GM21717 (cell line): Measurements from ENCODE around the gene CNTNAP5.

Experiments used
- ATAC-seq: cut with Tn5 transposase; IDR thresholded peaks from one replicate; pipeline ENCODE4 v1.9.1; 2021; ENCODE audit warnings: mild to moderate bottlenecking, moderate library complexity; ENCODE audit not compliant: unreplicated experiment

Gene CNTNAP5

DNA sequence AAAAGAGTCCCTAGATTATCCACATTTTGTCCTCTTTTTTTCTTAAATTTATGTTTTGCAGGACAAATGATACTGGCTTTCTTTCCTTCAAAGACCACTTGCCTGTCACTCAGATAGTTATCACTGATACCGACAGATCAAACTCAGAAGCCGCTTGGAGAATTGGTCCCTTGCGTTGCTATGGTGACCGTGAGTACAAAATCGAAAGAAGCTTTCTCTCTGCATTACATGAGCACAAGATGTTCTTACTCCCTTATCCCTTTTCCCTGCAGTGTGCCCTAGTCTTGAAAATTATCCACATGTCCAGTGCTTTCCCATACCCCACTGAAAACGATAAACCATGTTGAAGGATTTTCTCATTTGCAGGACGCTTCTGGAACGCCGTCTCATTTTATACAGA is 738.5 kb downstream of the CNTNAP5 start:
- no peak for ATAC-seq

DNA sequence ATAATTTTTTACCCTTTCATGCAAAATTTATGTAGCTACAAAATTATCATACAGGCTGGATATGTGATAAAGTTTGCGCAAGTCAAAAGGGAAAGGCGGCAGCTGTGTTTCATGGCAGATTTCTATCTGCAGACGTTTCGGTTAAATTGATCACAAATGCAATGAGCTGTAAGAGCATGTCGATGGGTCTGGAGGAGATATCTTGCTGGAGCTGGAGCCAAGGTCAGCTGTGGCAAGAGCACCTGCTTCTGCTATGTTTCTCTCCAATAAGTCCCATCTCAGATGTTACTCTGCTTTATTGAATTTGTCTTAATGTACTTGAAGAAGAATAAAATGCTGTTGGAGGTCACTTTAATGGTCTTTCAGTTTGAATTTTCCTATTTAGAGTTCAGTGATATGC is 749.7 kb downstream of the CNTNAP5 start:
- no peak for ATAC-seq

DNA sequence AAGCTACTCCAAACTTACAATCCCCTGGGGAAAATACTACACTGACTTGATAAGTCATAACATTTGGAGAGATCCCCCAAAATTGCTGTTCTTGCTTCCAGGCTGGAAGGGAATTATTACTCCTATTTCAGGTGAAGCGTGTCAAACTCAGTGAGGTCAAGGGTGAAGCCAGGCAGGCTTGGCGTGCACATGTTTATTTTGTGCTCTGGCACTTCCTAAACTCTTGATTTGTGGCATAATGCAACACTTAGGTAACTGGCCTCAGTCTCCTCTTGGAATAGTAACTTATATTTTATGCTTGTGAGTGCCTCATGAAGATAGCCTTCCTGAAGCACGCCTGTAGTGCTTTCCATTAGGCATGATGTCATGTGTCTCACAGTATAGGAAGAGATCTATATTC is 751.2 kb downstream of the CNTNAP5 start:
- no peak for ATAC-seq

DNA sequence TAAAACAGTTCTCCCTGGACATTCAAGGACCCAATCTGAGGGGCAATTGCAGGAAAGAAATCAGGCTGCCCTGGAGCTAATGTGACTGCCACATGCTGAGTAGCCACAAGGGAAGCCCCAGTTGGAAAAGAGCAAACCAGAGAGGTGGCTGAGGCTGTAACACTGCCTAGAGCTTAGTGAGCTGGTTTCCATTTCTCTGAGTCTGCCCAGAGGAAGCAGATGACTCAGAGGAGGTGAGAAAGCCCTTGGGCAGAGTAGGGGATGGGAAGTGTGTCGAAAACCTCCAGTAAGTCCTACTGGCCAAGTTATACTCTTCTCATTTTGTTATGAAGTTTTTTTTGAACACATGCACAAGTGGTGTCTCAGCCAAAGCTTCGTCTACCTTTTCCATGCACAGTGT is 753.0 kb downstream of the CNTNAP5 start:
- no peak for ATAC-seq

DNA sequence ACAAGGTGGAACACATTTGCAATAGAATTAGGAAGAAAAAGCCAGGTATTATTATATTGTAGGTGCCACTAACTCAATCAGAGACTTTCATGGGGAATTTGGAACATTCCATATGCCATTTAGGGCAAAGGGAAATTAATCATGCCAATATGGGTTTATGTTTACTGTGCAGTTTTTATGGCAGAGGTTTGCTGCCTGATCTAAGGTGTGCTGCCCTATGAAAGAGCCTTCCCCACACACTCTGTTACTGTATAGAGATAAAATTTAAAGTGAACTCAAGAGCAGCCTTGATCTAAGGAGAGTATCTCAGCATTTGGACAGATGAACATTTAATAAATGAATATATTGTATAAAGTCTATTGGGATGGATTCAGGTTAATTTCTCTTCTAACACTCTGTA is 771.6 kb downstream of the CNTNAP5 start:
- ATAC-seq = no peak

DNA sequence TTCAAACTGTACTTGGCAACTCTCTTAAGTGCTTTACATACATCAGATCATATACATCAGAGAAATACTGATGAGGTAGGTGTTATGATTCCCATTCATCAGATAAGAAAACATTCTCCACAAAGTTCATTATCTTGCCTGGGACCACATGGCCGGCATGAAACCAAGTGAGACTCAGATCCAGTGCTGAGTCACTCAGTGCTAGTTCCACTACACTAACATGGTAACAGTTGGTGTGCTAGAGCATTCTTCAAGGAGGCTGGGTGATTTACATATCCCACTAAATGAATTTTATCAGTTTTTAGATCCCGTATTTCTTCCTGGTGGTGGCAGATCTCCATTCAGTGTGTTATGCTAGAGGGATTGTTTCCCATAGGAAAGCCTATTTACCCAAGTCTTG is 772.0 kb downstream of the CNTNAP5 start:
- ATAC-seq = no peak

DNA sequence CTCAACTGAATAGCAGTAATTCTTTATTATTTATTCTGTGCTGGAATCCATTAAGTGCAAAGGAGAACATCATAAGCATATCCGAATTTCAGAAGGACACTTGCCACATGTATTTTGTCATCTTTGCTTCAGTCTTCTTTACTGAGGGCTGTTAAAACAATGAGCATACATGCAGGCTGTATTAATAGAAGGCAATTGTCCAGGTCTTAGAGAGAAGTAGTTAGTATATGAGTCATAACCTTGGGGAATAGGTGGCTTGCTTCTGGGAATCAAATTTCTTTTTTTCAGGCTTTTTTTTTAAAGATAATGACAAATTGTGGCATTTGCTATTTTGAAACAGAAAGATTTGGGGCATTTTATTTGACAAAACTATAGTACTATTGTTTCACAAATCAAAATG is 773.5 kb downstream of the CNTNAP5 start:
- ATAC-seq = no peak

DNA sequence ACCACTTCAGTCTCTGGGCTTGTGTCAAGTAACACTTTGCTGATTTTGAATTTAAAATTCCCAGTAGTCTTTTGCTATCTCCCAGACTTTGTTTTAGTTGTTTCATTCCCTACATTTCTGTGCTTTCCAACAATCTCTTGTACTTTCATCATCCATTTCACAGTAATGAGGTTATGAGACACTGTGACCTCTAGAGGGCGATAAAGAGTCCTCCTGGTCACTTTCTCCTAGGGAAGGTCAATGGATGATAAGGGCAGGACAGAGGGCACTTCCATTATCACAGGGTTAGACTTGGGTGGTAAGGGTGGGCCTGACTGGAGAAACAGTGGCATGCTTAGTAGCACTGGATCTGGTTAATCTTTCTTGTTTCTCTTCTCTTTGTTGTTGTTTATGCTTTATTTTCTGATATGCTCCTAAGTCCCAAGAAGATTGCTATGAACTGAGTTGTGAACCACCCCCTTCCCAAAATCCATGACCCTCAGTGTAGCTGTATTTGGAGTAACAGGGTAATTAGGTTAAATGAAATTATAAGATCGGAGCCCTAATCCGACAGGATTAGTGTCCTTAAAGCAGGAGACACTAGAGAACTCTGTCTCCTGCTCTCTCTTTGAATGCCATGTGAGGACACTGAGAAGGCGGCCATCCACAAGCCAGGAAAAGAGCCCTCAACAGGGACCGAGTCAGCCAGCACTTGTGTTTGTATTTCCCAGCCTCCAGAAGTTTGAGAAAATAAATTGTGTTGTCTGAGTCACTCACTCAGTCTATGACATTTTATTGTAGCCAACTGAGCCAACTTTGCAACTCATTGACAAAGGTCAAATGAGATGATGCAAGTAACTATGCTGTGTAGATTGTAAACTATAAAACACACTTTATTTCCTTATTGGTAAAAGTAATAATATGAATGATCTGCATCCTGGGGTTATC is 779.2 kb downstream of the CNTNAP5 start:
- ATAC-seq = peak; percentile 80

DNA sequence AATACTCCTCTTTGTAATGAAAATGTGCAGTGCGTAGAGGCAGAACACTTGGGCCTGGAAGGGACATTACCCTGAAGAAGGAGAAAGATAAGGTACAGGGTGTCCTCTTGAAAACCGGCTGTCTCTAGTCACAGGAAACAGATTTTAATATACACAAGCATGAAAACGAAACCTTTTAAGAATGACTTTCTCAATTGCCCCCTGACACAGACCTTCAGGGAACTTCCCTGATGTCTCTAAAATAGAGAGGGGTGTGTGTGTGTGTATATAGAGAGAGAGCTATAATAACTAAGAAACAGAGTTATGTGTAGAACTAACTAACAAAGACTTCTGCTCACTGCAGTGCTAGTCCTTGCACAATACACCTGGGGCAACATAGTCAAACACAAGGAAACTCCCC is 780.0 kb downstream of the CNTNAP5 start:
- peak; percentile 73 for ATAC-seq

DNA sequence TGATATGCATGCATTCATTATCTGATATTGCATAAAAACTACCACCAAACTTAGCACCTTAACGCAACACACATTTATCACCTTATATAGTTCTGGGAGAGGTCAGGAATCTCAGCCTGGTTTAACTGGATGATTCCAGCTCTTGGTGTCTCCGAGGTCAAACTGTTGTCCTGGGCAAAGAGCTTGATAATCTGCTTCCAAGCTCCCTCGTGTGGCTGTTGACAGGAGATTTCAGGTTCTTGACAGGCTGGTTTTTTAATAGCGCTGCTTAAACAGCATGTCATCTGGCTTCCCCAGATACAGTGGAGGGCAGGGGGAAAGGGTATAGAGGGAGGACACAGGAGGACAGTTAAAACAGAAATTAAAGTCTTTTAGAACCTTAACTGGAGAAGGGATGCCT is 785.0 kb downstream of the CNTNAP5 start:
- no peak for ATAC-seq

DNA sequence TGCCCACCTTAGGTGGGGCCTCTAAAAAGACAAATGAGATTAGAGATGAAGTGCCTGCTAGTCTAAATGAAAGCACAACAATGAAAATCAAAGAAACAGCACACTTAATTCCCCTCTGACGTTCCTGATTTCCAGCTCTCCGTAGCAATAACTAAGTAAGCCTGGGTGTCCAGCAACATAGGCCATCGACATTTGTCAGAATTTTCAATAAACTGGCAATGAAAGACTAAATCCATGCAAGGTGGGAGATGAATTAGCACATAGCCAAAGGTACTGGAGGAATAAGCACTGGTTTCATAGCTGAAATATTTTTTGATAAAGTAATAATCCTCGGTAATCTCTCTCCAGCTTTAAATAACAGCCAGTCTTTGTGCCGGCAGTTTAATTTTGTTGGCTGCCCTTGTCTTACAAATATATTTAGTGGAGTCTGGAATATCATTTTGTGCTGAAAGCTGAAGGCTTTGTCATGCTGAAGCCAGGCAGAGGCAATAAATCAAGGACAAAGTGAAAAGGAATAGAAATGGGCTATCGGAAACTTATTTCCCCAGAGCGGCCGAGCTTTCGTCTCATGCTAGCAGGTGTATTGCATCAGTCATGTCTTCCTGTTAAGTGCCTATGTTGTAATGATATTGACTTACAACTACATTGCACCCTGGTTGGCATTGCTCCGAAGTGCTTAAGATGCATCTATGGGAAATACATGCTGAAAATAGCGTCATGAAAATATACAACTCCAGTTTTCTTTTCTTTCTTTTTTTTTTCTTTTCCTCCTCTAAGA is 790.1 kb downstream of the CNTNAP5 start:
- ATAC-seq = no peak

DNA sequence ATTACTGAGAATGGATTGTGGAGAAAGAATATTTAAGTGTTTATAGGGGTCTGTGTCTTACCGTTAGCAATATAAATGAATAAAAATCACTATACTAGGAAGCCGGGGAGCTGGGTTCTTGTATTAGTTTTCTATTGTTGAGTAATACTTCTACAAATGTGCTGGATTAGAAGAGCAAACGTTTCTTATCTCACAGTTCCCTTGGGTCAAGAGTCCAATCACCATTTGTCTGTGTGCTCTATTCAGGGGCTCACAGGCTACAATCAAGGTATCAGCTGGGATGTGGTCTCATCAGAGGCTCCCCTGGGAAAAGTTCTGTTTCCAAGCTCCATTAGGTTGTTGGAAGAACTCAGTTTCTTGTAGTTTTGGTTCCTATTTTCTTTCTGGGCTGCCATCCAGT is 790.9 kb downstream of the CNTNAP5 start:
- ATAC-seq = no peak

DNA sequence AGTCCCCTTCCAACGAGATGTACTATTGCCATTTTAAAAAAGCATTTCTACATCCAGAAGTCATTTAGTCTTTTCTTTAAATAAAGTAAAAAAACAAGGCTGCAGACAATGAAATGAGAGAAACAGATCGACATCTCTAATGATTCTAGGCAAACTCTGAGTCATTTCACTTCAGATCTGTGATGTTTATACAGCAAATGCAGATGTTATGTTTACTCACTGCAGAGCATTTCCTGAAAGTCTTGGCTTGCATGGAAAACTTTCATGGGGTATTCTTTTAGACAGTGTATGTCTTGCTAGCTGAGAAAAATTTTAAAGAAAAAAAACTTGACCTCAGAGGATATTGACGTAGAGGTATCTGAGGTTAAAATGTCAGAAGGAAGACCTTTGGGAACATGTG is 797.4 kb downstream of the CNTNAP5 start:
- no peak for ATAC-seq

DNA sequence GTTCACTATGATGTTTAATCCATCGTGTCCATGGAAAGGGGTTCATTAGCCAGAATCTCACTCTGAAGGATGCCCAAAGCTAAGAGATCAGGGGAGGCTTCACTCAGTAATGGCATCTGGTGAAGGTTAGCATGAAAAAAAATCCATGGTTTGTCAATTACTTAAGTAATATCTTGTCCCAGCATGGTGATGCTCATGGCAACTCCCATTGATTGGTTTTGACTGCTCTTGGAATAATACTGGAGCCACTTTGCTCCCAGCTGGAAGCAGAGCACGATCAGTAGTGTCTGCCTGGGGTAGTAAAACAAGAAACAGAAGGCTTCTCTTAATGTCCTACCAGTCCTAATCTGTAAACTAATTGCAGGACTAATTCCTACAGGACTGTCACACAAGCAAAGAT is 799.4 kb downstream of the CNTNAP5 start:
- ATAC-seq = no peak

DNA sequence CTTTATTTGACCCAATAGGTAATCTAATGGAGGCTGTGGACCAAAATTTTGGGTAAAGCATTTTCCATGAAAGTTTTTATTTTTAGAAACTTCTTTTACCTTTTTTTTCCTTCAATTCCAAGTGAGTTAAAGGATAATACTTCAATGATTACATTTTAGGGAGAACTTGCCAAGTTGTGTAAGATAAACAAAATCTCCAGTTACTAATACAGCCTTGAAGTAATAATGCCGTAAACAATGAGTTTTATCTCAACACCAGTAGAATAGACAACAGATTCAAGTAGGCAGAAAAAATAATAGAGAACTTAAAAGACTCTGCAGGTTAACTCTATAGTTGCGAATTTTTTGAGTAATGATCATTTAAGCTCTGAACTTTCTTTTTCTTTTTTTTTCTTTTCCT is 807.4 kb downstream of the CNTNAP5 start:
- no peak for ATAC-seq

DNA sequence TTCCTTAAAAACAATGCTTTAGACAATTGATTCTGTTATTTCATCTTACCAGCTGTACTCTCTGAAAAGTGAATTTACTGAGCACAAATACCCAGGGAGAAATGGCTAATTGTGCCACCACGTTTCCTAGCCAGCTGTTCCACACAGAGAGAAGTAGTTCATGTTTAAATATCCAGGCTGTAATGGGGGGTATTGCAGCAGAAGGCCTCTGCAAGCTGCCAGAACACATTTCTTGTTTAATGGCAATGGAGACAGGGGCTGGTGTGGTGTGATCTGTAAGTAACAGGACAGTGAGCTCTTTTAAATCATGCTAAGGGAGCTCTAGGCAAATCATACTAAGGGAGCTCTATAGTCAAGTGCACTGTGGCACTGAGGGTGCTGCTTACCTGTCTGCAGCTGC is 809.2 kb downstream of the CNTNAP5 start:
- ATAC-seq = no peak

DNA sequence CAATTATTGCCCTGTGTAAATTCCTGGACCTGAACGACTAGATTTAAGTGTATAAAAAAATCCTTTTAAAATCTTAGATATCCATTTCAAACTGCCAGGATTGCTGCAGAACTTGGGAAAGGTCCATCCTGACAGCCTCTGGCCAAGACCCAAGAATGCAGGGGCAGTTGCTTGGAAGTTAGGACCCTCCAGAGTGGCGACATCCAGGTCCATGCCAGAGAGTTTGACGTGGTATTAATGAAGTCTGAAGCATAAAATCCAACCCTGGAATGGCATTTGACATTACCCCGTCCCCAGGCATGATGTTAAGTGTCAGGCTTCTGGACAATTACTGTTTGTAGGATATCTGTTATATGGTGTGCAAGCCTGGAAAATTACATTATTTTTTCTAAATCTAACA is 810.2 kb downstream of the CNTNAP5 start:
- ATAC-seq = no peak

DNA sequence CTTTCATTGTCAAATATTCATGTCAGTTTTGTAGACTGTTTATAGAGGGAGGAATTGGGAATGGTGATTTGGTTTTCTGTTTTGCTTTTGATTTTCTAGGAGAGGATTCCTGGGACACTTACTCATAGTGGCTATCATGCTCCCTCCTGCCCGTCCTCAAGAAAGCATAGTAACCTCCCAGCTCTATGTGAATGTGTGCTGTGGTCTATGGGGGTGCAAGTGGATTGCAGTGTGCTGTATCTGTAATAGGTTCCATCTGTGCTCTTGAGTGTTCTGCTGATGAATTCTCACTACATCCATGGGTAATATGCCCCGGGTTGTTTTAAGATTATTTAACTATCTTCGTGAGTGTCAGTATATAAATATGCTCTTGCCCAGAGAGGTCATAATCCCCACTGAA is 811.3 kb downstream of the CNTNAP5 start:
- ATAC-seq = no peak

DNA sequence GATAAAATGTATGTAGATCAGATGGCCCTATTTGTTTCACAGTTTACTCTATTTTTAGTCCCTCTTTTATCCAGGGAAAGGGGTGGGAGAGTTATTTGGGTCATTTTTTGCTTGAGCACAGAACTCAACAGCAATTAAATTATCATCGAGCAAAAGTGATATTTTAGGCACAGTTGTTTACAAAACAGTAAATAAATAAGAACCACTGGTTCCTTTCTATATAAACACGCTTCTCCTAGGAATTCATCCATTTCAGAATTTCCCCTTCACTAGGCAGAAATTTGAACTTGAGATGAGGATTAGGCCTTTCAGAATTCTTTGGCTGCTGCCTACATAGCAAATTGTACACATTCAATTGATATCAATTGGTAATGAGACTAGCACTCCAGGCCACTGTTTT is 812.4 kb downstream of the CNTNAP5 start:
- ATAC-seq = no peak

DNA sequence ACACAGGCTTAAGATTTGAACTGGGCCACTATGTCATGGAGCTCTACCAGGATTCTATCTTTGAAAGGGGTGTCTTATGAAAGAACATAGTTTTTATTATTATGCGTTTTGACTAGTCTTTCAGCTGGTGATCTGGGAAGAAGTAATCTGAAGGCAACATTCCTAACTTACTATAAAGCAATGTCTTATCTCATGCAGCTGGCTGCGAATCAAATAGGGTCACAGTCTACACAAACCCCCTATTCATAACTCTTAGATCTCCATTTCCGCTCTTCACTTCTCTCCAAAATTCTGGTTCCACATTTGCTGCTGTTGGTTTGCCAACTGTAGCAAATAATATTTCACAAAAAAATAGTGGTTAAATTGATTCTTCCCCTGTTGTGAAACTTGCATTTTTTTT is 813.3 kb downstream of the CNTNAP5 start:
- ATAC-seq = no peak

DNA sequence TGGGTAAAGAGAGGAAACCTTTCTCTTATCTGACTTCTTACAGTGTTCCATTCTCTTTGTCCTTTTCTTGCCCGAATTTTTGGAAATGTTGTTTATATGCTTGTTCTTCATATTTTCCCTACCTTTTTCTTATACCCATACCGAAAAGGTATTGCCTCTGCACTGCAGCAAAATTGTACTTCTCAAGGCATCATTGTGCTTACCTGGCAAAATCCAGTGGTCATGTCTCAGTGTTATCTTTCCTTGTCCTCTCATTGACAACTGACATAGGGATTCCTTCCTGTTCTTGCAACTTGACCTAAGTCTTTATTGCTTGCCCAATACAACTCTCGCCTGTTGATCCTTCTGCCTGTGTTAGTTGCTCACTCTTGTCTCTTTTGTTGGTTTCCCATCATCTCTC is 842.2 kb downstream of the CNTNAP5 start:
- no peak for ATAC-seq

DNA sequence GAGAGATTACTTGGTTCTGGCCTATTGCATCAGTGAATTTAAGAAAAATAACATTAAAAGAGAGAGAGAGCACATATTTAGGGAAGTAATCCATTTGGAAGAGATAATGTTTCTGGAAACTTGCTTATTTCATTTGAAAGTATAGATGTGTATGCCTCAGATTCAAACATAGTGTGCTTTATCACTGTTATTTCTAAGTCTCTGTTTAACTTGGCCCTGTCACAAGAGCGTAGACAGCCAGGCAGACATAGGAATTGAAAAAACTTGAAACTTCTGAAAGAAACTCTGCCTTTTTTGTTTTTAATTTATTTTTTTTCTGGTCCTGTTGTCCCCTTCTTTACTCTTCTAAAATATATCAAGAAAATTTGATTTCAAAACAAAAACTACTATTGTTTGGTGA is 849.1 kb downstream of the CNTNAP5 start:
- no peak for ATAC-seq
